HG02678 (cell line): Measurements from ENCODE around the gene TRAF4.

Source experiments
- ATAC-seq: cut with Tn5 transposase; IDR thresholded peaks from one replicate; pipeline ENCODE4 v1.9.1; 2021; ENCODE audit warnings: mild to moderate bottlenecking, moderate library complexity; ENCODE audit not compliant: unreplicated experiment

Gene TRAF4, protein sequence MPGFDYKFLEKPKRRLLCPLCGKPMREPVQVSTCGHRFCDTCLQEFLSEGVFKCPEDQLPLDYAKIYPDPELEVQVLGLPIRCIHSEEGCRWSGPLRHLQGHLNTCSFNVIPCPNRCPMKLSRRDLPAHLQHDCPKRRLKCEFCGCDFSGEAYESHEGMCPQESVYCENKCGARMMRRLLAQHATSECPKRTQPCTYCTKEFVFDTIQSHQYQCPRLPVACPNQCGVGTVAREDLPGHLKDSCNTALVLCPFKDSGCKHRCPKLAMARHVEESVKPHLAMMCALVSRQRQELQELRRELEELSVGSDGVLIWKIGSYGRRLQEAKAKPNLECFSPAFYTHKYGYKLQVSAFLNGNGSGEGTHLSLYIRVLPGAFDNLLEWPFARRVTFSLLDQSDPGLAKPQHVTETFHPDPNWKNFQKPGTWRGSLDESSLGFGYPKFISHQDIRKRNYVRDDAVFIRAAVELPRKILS

DNA sequence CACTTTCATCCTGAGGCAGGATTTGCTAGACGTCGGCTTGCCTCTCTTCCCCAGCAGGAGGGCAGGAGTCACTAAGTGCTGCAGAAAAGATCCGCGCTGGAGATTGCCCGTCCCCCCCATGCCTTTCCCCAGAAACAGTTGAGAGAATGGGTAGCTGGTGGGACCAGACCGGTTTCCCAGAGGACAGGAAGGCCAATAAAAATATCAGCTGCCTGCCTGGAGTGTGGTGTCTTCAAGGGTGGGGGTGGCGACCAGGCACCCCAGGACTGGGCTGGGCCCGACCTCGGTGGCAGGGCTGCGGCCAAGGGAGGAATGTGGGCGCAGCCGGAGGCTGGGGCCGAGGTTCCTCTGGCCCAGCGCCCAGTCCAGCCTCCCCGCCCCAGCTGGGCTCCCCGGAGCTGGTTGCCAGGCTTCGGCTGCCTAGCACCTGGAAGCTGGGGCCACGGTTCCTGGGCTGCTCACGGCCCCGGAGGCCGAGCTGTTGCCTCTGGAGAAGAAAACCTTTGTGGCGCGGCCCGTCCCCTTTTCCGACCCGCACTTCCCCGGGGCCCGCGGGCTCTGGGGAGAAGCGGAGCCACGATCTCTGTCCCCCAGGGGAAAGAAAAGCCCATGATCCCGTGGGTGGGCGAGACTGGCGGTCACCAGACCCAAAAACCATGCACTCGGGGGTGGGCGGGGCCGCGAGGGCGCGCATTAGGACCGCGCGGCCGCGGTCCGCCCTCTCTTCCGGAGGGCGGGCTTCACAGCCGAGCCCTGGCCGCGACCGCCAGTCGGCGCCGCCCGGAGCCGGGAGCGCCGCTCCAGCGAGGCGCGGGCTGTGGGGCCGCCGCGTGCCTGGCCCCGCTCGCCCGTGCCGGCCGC lies at the start of gene TRAF4:
Gene TRAF4, plus strand, starts transcription at position 769 of the 861 bp plus-strand sequence. CDS start 102 bp downstream, outside the sequence.
- ATAC-seq = peak; percentile 69

DNA sequence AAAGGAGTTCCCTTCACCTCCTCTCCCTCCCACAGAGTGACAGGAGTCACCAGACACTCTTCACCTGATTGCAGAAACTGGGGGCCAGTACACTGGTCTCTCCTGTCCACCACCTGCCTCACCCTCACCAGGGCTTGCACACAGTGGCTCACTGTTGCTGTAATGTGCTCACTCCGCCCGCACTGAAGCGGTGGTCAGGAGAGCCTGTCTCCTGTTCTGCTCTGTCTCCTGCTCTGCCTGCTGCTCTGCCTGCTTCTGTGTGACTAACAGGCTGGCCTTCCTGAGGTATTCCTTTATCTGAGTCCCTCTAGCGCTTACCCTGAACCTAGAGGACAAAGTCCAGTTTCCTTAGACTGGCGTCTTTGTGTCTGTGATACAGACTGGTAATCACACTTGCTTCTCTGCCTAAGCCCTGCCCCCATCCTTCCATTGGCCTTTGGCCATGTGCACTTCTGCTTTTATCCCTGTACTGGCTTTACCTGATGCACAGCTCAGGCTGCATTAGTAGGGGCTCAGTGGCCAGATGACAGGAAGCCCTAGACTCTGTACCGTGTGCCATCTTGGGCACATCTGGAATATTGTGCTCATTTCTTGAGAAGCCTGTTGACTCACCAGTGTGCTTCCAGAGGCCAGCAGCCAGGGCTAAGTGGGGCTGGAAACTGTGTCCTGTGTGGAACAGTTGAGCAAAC lies 45.4 kb upstream of the TRAF4 start:
- no peak for ATAC-seq

DNA sequence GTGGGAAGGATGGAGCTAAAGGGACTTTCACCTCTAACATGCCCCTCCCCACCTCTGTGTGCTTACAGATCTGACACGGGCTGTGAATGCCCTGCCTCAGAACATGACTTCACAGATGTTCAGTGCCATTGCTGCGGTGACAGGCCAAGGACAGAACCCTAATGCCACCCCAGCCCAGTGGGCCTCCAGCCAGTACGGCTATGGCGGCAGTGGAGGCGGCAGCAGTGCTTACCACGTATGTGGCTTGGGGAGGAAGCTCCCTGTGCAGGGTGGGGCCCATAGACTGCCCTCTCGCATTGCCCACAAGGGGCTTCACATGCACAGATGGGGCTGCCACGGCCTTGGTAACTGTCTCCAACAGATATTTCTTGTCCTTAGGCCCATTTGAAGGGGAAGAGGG lies 43.5 kb upstream of the TRAF4 start:
- ATAC-seq = no peak

DNA sequence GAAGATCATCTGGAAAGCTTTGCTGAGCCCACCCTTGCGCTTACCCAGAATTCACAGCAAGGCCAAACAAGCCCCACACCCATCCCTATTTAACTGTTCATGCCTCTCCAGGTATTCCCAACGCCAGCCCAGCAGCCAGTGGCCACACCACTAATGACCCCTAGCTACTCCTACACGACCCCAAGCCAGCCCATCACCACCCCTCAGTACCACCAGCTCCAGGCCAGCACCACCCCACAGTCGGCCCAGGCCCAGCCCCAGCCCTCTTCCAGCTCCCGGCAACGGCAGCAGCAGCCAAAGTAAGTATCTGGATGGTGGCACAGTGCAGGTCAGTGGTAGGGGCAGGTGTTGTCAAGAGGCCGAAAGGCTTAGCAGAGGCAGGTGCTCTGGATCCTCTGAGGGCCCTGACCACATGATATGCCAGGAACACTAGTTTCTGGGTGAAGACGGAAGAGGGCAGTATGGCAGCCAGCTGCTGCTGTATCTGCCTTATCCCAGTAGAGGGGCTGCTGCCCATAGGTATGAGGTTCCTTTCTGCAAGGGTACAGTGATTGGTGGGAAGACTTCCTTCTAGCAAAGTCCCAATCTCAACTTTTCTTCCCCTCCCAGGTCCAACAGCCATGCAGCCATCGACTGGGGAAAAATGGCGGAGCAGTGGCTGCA lies 42.9 kb upstream of the TRAF4 start:
- ATAC-seq = no peak

DNA sequence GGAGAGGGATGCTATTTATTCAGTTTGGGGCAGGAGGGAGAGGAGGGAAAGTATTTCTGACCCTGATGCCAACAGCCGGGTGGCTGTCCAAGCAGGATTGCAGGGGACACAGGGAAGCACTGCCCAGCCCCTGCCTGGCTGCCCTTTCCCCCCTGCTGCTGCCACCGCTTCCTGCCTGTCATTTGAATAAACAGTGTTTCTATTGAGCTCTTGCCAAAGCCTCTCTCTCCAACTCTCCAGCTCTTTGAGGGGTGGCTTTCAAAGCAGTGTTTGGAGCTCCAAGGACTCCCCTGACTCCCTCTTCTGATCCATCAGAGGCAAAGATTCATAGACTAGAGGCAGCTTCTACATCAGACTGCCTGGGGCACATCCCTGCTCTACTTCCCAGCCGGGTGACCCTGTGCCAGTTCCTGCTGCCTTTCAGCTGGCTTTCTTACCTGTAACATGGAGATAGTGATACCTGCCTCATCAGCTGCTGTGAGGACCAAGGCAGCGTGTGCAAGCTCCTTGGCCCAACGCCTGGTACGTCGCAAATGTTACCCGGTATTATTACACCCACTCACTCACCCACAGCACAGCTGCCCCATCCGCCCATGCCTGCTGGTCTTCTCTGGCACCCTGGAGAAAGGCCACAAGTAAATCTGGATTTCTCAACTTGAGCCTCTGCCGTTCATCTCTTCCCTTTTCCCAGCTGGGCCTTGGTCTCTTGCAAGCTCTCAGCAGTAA lies 41.6 kb upstream of the TRAF4 start:
- no peak for ATAC-seq

DNA sequence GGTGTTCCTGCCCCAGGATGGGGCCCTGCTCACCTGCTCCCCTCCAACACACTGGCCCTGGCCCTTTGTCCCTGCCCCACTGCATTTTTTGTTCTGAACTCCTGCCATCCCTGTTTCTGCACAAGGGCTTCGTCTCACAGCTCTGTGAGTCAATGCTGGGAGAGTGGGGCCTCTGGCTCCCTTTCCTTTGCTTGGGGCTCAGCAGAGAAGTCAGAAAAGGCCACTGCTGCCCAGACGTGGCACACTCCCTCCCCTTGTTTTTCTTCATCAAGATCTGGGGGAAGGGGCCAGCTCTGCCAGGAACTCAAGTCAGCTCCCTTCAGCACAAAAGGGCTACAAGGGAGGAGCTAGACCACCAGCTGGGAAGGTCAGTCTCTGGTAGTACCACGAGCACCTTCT lies 41.1 kb upstream of the TRAF4 start:
- ATAC-seq = no peak

DNA sequence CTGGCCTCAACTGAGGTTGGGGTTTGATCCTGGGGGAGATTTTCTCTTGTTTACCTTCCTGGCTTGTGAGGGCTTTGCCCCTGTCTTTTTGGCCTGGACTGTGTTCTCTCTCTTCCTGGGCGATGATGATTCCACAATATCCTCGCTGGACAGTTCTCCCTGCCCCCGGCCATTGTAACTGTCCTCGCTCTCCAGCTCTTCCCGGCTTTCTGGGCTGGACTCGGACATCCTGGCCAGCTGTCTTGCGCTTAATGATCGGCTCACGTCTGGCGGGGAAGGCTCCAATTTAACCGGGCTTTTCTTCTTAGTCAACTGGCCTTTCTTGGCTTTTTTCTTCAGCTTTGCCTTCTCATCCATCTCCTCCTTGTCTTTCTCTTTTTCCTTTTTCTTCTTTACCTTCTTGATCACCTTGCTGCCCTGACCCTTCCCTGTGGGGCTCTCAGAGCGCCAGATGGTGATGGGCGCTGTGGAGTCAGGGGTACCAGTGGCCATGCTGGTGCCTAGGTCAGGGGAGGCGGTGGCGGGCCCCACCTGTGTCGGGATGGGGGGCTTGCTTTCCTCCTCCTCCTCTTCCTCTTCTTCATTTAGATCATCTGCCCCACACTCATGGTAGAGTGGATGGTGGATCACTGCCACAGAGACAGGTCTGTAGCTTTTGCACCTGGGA lies 40.1 kb upstream of the TRAF4 start:
- ATAC-seq = no peak

DNA sequence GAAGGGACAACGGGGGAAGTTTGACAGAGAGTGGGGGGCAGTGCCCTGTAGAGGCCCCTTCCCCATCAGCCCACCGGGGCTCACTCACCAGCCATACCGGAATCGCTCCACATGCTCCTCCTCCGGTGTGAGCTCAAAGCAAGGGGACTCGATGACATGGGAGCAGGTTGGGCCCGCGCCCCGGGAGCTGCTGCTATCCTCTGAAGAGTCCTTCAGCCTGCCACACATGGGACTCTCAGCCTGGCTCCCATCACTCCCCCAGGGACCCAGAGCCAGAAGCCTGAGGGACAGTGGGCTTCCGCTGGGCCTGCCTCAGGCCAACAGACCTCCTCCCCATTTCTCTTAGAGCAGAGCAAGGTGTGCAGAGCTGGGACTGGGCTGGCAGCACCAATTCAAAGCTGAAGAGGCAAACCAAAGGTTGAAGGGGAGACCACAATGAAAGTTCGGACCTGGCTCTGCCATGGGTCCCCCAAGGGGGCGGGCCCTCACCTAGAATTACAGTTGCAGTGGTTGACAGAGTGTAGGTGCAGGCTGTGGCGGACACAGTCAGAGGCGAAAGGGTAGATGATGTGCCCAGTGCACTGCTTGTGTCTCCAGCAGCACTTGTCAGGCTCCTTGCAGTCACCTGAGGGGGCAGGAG lies 39.5 kb upstream of the TRAF4 start:
- ATAC-seq = no peak

DNA sequence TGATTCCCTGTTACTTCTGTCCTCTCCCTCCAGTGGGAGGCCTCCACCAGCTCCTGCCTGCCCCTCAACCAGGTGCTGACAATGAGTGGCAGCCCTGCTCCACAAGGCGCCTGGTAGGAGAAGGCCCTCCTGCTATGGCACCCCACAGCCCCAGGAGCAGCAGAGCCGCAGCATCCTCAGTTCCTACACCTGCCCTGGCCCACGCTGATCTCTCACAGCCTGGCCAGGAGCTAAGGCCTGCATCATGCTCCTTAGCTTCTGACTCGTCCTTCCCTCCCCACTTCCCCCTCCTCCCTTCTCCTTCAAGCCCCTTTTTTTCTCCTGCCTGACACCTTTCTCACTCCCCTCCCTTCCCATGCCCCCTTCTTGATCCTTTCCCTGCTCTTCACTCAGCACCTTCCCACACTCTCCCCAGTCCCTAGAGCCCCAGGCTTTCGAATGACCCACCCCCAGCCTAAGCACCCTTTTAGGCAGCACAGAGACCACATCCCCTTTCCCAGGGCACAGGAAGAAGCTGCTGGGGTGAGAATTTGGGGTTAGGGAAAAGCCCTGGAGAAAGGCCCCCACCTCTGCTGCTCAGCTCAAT lies 38.6 kb upstream of the TRAF4 start:
- no peak for ATAC-seq

DNA sequence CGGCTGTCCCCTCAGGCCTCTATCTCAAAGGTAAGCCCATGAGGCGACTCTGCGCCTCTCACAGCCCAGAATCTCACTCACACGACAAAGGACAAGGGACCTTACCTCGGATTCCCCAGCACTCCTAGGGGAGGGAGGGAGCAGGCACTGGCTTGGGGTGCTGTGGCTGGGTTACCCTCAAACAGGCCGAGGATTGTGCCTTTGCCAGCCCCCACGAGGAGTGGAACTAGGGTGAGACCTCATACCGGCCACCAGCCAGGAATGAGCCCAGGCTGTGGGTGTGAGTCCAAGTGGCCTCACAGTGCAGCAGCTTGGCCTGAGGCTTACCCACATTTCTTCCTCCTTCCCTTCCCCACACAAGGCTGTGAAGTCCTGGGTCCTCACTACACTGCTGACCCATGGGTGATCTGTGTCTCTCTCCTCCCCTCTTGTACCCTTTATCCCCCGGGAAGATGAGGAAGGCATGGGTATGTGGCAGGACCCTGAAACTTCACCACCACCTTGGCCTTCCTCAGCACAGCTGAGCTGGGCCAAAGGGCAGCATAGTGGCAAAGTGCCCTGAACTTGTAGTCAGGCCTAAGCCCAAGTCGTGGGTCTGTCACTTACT lies 38.0 kb upstream of the TRAF4 start:
- no peak for ATAC-seq

DNA sequence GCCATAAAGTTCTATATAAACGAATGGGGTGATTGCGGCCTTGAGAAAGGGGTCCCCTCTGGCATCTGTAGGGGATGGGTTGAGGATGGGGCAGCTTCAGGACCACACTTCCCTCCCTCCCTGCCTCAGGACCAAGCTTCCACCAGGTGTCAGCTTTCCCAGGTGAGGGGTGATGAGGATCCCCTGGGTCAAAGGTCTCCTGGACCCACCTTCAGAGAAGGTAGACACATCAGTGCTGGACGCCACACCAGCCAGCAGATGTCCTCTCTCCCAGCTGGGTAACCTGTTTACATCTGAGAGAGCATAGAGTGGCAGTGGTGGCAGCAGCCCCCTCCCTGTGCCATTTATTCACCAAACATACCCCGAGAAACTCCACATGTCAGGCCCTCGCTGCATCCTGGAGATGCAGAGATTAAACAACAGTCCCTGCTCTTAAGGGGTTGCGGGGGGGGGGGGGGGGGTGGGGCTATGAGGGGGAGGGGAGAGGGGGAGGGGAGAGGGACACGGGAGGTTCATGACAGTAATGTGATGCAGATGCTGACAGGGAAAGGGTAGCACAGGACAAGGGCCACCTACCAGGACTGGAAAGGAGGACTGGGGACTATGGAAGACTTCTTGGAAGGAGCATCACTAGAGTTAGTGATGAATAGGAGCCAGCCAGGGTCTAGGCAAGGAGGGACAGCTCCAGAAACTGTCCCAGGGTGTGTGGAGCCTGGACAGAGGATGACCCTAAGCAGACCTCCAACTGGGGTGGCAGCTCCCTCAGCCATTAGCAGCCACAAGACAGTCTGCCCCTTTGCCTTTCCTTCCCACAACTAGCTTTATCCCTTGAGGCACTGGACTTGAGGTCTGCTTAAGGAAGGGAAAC lies 37.1 kb upstream of the TRAF4 start:
- no peak for ATAC-seq

DNA sequence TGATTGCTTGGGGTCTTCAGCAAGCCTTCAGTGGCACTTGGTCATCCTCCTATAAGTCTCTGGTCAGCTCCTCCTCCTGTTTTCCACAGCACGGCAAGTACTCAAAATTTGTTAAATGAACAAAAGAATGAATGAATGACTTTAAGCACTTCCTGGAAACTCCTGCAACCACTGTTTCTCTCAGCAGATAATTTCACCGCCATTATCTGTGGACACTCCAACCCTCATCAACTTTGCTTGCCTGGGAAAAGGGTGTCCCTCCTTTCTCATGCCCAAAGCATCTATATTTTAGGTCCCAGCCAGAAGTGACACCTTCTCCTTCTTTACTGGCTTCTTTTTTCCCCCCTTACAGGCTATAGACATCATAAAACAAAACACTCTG lies 36.5 kb upstream of the TRAF4 start:
- no peak for ATAC-seq

DNA sequence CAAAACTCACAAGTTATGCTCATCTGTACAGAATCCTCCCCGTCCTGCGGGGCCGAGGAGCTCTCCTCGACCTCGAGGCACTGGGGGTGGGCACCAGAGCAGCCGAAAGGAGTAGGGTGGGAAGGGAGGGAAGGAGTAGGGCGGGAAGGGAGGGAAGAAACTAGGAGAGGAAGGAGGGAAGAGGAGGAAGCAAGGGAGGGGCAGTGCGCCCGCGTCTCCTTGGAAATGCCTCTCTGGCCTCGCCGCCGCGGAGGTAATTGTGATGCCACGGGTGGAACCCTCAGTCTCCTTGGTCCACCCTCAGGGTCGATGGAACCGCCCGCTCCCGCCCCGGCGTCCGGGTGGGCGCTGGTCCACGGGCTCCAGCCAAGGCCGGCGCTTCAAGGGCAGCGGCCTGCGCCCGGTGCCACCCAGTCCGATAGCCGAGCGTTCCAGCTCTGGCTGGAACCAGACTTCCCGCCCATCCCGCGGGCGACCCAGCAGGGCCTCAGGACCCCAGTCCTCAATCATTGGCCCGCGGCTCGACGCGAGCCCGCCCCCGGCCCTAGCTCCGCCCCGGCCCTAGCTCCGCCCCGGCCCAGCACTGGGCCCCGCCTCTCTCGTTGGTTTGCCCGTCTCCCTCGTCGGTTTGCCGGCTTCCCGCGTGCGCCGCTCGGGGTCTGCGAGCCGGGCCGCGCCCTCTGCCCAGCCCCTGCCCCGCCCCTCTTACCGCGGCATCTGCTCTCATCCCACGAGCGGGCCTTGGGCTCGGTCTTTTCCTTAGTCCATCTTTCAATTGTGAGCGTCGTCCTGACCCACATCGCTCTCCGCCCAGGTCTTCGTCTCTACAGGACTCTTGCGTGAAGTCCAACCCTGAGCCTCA lies 32.7 kb upstream of the TRAF4 start:
- peak; percentile 87 for ATAC-seq

DNA sequence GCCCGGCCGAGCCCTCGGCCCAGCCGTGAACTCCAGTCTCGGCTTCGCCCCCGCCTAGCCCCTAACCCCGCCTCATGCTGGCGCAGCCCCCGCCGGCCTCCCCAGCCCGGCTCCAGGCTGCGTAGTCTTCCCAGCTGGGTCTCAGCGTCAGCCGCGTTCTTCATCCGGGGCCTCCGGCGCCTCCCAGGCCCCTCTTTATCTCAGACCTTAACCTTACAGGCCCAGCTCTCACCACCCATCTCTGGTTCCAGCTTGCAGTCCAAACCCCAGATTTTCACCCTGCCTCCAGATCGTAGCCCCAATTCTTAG lies 32.1 kb upstream of the TRAF4 start, which contains the start of gene PROCA1:
Gene PROCA1, minus strand, starts transcription at position 166 of the 309 bp plus-strand sequence. CDS start 228 bp downstream, outside the sequence.
- peak; percentile 14 for ATAC-seq

DNA sequence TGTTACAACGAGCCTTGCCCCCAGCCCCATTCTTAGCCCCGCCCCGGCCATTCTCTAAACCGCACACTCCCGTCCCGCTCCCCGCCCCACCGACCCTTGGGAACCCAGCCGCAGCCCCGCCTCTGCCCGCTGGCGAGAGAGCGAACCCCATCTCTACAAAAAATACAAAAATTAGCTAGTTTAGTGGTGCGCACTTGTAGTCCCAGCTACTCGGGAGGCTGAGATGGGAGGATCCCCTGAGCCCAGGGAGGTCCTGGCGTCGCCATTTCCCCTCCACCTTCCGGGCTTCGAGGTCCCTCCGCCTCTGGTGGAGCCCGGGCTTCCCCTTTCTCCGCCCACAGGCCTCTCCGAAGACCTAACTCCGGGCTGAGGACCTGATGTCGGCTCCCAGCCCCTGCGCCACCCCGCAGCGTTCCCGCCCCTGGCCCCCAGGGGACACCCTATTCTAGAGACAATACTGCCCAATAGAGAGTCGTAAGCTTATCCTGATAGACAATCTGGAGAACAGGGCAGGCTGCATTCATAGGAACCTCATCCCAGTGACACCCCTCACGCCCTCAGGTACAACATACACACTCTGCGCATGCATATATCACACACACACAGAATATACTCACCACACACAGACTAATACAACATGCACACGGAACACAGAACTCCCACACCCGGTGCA lies 31.6 kb upstream of the TRAF4 start:
- ATAC-seq = no peak
